Adrenal gland (tissue), 5 donors: ENCODE data around the gene DLGAP4.

ENCODE experiments used
- CTCF ChIP-seq, 6 experiments: fragments of 450-650 bp in 4 of 6; fragments of 200-600 bp in 2 of 6; sonication (generic) in 1 of 6; IDR thresholded peaks; 1 replicate in 5 of 6; 2 replicates in 1 of 6; pipeline versions ENCODE4 v1.5.1 to v1.8.0; 2016 to 2021; ENCODE audit warnings: antibody characterized with exemption in 6 of 6, mild to moderate bottlenecking in 2 of 6, moderate library complexity in 1 of 6
- POLR2A ChIP-seq, 2 donors: fragments of 450-650 bp; IDR thresholded peaks; one replicate each; pipeline ENCODE4 v1.6.1; 2017; ENCODE audit warnings: antibody characterized with exemption in 2 of 2, mild to moderate bottlenecking in 2 of 2, moderate library complexity in 1 of 2
- donor health status: DM: no; HTN: no; CAD: no.

DNA sequence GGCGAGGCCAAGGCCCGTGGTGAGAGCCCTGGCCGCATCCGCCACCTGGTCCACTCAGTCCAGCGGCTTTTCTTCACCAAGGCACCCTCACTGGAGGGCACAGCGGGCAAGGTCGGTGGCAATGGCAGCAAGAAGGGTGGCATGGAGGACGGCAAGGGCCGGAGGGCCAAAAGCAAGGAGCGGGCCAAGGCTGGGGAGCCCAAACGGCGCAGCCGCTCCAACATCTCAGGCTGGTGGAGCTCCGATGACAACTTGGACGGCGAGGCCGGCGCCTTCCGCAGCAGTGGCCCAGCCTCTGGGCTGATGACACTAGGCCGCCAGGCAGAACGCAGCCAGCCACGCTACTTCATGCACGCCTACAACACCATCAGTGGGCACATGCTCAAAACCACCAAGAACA, 126.0 kb downstream of the DLGAP4 start:
- TF ChIP-seq POLR2A (IDR thresholded peaks at IDR 0.05) (no peak), CTCF (IDR thresholded peaks at IDR 0.05) (no peak)
